MG63 (cell line): ENCODE measurements around the gene ESRRA. TPM values are rescaled to one million over a fixed set of nuclear protein-coding genes. Genes with fewer than 3 reads are reported as not detected.

Experiments used
- DNase-seq: peaks from one replicate; pipeline ENCODE4 v3.0.0-alpha.2; 2020
- H3K27me3 ChIP-seq: fragments of 250-450 bp; sonication (Bioruptor Pico); 2 replicates; pipeline ENCODE4 v1.5.1; 2020; ENCODE audit warnings: mild to moderate bottlenecking, moderate library complexity
- H3K36me3 ChIP-seq: fragments of 250-450 bp; sonication (Bioruptor Pico); 2 replicates; pipeline ENCODE4 v1.5.1; 2020; ENCODE audit warnings: mild to moderate bottlenecking, moderate library complexity
- H3K4me3 ChIP-seq: fragments of 250-450 bp; sonication (Bioruptor Pico); 2 replicates; pipeline ENCODE4 v1.5.1; 2020; ENCODE audit warnings: mild to moderate bottlenecking, moderate library complexity
- H3K9me3 ChIP-seq: fragments of 250-450 bp; sonication (Bioruptor Pico); 2 replicates; pipeline ENCODE4 v1.5.1; 2020; ENCODE audit warnings: mild to moderate bottlenecking, moderate library complexity
- total RNA-seq: library from RNA; depleted of rRNA; stranded (reverse); fragments of >200 nt; shearing (Covaris generic); gene quantifications from 2 replicates; pipeline ENCODE4 v1.2.3, GENCODE V29; 2014; ENCODE audit warnings: low replicate concordance

Gene ESRRA
- total RNA-seq, 1 experiment from 2014 or later: 79.2 TPM

- no peak overlapping the region for H3K4me3 ChIP-seq
- H3K27me3 ChIP-seq: no peaks in the 10 kb centered on the region
- peaks cover 13% of the 10 kb centered on the region for H3K36me3 ChIP-seq
- no peak for DNase-seq
- H3K9me3 ChIP-seq: no peaks in the 10 kb centered on the region
Observed at GRCh38 chr11:64286801-64287159, 18.5 kb upstream of the ESRRA start.

GRCh38 chr11:64287676-64288352 is 17.5 kb upstream of the ESRRA start:
- H3K4me3 ChIP-seq: no peak overlapping the region
- peaks cover 7% of the 10 kb centered on the region; the same call in 1 of the 2 replicates for H3K36me3 ChIP-seq
- H3K27me3 ChIP-seq: no peaks in the 10 kb centered on the region
- no peak for DNase-seq
- no peaks in the 10 kb centered on the region for H3K9me3 ChIP-seq

DNA sequence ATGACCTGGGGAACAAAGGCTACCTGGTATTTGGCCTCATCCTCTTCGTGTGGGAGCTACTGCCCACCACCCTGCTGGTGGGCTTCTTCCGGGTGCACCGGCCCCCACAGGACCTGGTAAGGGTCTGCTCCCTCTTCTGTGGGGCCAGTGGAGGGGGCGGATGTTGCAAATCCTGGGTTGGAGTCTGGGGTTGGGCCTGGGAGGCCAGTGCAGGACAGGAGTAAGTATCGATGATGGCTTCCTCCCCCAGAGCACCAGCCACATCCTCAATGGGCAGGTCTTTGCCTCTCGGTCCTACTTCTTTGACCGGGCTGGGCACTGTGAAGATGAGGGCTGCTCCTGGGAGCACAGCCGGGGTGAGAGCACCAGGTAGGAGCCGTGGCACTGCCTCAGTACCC is 17.0 kb upstream of the ESRRA start:
- H3K36me3 ChIP-seq: peaks cover 2% of the 10 kb centered on the region; the same call in 1 of the 2 replicates

DNA sequence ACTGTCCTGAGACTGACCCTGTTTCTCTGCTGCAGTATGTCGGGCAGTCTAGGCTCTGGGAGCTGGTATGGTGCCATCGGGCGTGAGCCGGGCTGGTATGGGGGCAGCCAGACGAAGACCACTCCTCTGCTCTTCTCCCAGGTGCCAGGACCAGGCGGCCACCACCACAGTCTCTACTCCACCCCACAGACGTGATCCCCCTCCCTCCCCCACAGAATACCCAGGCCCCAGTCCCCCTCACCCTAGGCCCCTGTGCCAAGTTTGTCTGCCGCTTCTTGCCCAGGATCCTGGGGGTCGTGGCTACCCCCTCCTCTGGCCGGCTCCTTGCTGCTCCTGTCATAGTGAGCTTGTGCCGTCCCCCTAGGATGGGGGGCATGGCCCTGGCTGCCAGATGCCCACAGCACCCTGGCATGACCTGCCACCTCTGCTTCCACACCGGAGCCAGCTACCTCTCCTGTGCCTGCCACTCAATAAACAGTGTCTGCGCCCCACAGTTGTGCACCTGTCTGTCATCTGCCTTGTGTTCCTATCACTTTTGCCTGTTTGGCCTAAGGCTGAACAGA is 16.2 kb upstream of the ESRRA start:
- no peak for DNase-seq
- H3K36me3 ChIP-seq: no peaks in the 10 kb centered on the region
- H3K27me3 ChIP-seq: no peaks in the 10 kb centered on the region
- no peaks in the 10 kb centered on the region for H3K9me3 ChIP-seq
- no peak overlapping the region for H3K4me3 ChIP-seq

More for the DNA sequence above, 17.0 kb upstream of the ESRRA start:
- Histone ChIP-seq H3K9me3 (no peaks in the 10 kb centered on the region), H3K4me3 (no peak overlapping the region), H3K27me3 (no peaks in the 10 kb centered on the region)
- DNase-seq: no peak

DNA sequence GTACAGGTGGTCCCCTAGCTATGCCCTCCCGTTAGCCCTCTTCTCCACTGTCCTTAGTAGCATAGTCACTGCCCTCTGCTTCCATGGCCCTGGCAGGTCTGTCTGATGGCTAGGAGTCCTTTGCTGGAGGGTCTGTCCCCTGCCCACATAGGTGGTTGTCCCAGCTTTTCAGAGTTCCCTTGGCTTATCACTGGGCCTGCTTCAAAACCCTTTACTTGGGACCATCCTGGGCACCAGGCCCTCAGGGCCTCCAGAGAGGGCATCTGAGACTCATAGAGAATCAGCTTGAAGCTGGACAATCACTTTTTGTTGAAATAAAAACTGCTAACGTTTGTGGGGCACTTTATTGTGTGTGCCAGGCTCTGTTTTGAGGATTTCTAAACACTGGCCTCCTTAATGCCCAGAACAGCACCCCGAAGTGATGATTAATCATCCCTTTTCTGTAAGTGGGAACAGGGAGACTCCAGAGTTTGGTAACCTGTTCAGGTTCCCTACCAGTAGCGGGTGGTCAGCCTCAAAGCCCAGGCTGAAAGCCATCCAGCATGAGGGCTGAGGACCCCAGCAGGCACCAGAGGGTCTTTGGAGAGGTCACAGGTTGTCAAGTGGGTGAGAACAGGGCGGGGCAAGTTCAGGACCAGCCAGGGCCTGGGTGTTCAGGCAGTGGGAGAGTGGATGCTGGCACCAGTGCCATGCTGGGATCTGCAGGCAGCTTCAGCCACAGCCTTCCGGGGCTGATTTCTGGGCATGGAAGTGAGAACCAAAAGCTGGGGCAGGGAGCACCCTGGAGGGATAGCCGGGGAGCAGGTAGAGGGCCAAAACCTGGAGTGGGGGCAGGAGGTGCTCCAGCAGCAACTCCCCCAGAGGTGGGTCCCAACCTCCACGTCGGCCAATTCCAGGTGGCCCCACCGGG is 14.7 kb upstream of the ESRRA start:
- DNase-seq: no peak
- Histone ChIP-seq H3K9me3 (no peaks in the 10 kb centered on the region), H3K36me3 (no peaks in the 10 kb centered on the region), H3K4me3 (no peak overlapping the region), H3K27me3 (no peaks in the 10 kb centered on the region)

GRCh38 chr11:64291262-64291751 is 14.0 kb upstream of the ESRRA start, which contains the start of gene KCNK4:
Gene KCNK4, plus strand, starts transcription at chr11:64291302. Its CDS starts 1,717 bp downstream, at chr11:64293019.
- no peak within 1 kb of the TSS for H3K4me3 ChIP-seq
- H3K9me3 ChIP-seq: no peaks in the 10 kb centered on the region
- H3K36me3 ChIP-seq: no peaks in the 10 kb centered on the region
- no peaks in the 10 kb centered on the region for H3K27me3 ChIP-seq
- DNase-seq: no peak

GRCh38 chr11:64291752-64292459 is 13.4 kb upstream of the ESRRA start:
- Histone ChIP-seq H3K27me3 (no peaks in the 10 kb centered on the region), H3K4me3 (no peak overlapping the region), H3K9me3 (no peaks in the 10 kb centered on the region), H3K36me3 (no peaks in the 10 kb centered on the region)
- DNase-seq: no peak

- Histone ChIP-seq H3K4me3 (no peak overlapping the region), H3K36me3 (no peaks in the 10 kb centered on the region), H3K27me3 (no peaks in the 10 kb centered on the region), H3K9me3 (no peaks in the 10 kb centered on the region)
- DNase-seq: no peak
Observed at GRCh38 chr11:64292460-64293254, 12.7 kb upstream of the ESRRA start.

DNA sequence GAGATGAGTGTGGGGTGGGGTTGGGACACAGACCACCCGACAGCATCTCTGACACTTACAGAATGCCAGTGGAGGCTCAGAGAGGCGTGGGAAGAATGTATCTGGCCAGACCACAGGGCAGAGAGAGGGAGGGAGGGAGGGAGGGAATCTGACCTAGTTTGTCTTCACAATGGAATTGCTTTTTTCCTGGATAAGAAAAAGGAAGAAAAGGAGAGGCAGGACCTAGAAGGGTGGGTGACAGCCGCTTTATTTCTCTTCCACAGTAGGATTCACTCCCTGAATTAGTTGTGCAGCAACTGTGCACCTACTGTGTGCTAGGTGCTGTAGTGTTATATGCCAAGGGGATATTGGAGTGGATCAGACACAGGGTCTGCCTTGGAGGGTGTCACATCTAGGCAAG is 10.6 kb upstream of the ESRRA start:
- H3K27me3 ChIP-seq: no peaks in the 10 kb centered on the region
- no peaks in the 10 kb centered on the region for H3K36me3 ChIP-seq
- DNase-seq: no peak
- H3K9me3 ChIP-seq: no peaks in the 10 kb centered on the region
- H3K4me3 ChIP-seq: no peak overlapping the region

GRCh38 chr11:64295760-64296159 is 9.6 kb upstream of the ESRRA start:
- Histone ChIP-seq H3K36me3 (no peaks in the 10 kb centered on the region), H3K4me3 (no peak overlapping the region), H3K9me3 (no peaks in the 10 kb centered on the region), H3K27me3 (0 out of 2 replicates have a peak, but pooled peaks cover 2% of the 10 kb centered on the region)
- no peak for DNase-seq

- H3K4me3 ChIP-seq: no peak overlapping the region
- no peaks in the 10 kb centered on the region for H3K9me3 ChIP-seq
- DNase-seq: no peak
- H3K27me3 ChIP-seq: 0 out of 2 replicates have a peak, but pooled peaks cover 2% of the 10 kb centered on the region
- no peaks in the 10 kb centered on the region for H3K36me3 ChIP-seq
Observed at GRCh38 chr11:64296236-64296635, 9.1 kb upstream of the ESRRA start.

DNA sequence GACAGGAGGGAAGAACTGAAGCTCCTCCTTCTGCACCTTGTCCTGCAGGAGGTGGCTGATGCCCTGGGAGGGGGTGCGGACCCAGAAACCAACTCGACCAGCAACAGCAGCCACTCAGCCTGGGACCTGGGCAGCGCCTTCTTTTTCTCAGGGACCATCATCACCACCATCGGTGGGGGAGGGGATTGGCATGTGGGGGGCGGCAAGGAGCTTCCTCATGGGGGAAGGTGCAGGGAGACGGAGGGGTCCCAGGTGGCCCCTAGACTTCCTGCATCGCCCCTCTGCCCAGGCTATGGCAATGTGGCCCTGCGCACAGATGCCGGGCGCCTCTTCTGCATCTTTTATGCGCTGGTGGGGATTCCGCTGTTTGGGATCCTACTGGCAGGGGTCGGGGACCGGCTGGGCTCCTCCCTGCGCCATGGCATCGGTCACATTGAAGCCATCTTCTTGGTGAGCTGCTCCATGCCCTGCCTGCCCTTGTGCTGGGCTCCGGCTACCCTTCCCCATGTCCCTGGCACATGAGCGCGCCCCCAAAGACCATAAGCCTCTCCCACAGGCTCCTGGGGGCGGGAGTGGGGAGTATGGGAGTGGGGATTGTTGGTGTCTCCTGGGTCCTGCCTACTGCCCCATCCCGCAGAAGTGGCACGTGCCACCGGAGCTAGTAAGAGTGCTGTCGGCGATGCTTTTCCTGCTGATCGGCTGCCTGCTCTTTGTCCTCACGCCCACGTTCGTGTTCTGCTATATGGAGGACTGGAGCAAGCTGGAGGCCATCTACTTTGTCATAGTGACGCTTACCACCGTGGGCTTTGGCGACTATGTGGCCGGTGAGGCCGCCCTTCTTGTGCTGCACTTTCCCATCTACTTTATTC is 8.3 kb upstream of the ESRRA start:
- no peak for DNase-seq
- no peak overlapping the region for H3K4me3 ChIP-seq
- H3K36me3 ChIP-seq: no peaks in the 10 kb centered on the region
- H3K9me3 ChIP-seq: no peaks in the 10 kb centered on the region
- H3K27me3 ChIP-seq: 0 out of 2 replicates have a peak, but pooled peaks cover 2% of the 10 kb centered on the region

- no peaks in the 10 kb centered on the region for H3K36me3 ChIP-seq
Observed at GRCh38 chr11:64297699-64298358, 7.5 kb upstream of the ESRRA start.

GRCh38 chr11:64298966-64299846 is 6.1 kb upstream of the ESRRA start:
- no peak overlapping the region for H3K4me3 ChIP-seq
- no peak for DNase-seq
- no peaks in the 10 kb centered on the region for H3K36me3 ChIP-seq
- H3K9me3 ChIP-seq: no peaks in the 10 kb centered on the region
- H3K27me3 ChIP-seq: 0 out of 2 replicates have a peak, but pooled peaks cover 2% of the 10 kb centered on the region

More at GRCh38 chr11:64297699-64298358, 7.5 kb upstream of the ESRRA start:
- Histone ChIP-seq H3K9me3 (no peaks in the 10 kb centered on the region), H3K4me3 (no peak overlapping the region), H3K27me3 (0 out of 2 replicates have a peak, but pooled peaks cover 2% of the 10 kb centered on the region)
- no peak for DNase-seq
